GM12875 (cell line): ENCODE data around the gene JCAD.

ENCODE experiments used
- H3K4me3 ChIP-seq: one replicate; pipeline ENCODE4 v1.5.1; 2011; ENCODE audit warnings: low read depth, low read length, control low read depth
- TF ChIP-seq, protein P1 (sequence below): IDR thresholded peaks from 2 replicates; pipeline ENCODE4 v1.5.1; 2011; ENCODE audit warnings: low read depth, mild to moderate bottlenecking, control low read depth, inconsistent platforms, low read length, moderate library complexity, borderline replicate concordance; ENCODE audit not compliant: insufficient read depth

JCAD gene

DNA sequence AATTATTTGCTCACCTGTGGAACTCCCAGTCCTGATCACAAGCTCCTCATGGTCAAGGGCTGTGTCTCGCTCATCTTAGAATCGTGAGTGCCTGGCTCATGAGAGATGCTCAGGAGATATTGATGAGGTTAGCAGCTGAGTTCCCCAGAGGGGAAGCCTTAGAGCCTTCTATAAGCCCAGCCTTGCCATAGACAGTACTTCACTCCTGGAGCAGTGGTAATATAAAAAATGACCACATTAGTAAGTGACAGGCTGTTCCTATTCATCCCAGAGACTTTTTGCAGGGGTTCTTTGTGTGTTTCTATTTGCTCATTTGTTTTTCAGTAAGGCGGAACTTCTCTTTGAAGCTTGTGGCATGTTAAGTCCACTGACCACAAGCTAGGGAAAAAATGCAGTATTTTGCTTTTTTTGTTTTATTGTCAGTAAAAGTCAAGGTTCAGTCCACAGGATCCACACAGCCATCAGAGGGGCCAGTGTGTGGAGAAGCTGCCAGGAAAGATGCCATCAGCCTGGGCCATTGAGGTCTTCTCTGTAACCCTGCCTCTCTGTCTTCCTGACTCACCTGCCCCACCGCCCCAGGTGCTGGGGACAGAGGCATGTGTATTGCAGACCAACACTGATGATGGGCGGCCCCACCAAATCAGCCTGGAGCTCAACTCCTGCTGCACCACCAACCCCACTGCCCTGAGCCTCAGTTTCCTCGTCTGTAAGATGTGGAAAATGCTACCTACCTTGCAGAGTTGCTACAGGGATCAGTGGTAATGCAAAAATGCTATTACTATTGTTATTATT, 36.4 kb upstream of the JCAD start:
- H3K4me3 ChIP-seq: no peak overlapping the region
- TF ChIP-seq, protein P1, sequence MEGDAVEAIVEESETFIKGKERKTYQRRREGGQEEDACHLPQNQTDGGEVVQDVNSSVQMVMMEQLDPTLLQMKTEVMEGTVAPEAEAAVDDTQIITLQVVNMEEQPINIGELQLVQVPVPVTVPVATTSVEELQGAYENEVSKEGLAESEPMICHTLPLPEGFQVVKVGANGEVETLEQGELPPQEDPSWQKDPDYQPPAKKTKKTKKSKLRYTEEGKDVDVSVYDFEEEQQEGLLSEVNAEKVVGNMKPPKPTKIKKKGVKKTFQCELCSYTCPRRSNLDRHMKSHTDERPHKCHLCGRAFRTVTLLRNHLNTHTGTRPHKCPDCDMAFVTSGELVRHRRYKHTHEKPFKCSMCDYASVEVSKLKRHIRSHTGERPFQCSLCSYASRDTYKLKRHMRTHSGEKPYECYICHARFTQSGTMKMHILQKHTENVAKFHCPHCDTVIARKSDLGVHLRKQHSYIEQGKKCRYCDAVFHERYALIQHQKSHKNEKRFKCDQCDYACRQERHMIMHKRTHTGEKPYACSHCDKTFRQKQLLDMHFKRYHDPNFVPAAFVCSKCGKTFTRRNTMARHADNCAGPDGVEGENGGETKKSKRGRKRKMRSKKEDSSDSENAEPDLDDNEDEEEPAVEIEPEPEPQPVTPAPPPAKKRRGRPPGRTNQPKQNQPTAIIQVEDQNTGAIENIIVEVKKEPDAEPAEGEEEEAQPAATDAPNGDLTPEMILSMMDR: no peak

DNA sequence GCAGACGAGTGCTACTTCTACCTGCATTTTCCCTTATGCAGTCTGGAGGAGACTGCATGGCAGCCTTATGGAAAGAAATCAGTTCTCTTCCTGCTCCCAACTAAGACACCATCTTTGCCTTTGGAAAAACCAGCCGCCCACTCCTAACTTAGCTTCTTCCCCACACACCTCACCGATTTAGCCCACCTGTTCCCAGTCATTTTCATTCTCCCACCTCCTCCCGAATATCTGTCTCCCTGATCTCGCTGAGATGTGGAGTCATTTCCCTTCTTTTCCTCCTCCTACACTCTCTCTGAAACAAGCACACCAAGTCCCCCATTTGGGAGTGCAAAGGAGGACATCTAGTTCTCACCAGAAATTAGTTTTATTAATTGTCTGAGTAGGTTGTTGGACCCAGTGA, 35.2 kb upstream of the JCAD start:
- TF ChIP-seq, protein P1: no peak
- H3K4me3 ChIP-seq: no peak overlapping the region

DNA sequence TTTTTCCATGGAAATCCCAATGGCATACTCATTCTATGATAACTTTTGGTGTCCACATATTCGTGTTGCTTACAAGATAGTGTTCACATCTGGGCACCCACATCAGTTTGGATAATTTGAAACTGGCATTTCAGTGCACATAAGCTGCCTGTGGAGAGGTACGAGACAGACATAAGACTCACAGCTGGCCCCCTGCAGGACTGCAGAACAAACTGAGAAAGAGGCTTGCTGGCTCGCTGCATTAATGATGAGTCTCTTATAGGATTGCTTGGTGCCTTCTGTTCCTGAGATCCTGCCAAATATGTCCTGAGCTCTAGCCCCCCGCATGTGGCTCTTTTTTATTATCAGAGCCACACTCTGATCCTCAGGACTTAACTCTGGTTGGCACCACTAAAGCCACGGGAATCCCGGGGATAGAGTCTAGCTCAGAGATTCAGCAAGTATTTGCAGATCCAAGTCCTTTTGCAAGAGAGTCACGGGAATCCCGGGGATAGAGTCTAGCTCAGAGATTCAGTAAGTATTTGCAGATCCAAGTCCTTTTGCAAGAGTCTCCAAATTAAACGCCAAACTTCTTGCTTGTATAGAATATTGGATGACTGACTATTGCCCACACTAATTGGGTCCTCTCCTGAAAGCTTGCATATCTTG, 34.0 kb upstream of the JCAD start:
- H3K4me3 ChIP-seq: no peak overlapping the region
- TF ChIP-seq, protein P1: no peak

DNA sequence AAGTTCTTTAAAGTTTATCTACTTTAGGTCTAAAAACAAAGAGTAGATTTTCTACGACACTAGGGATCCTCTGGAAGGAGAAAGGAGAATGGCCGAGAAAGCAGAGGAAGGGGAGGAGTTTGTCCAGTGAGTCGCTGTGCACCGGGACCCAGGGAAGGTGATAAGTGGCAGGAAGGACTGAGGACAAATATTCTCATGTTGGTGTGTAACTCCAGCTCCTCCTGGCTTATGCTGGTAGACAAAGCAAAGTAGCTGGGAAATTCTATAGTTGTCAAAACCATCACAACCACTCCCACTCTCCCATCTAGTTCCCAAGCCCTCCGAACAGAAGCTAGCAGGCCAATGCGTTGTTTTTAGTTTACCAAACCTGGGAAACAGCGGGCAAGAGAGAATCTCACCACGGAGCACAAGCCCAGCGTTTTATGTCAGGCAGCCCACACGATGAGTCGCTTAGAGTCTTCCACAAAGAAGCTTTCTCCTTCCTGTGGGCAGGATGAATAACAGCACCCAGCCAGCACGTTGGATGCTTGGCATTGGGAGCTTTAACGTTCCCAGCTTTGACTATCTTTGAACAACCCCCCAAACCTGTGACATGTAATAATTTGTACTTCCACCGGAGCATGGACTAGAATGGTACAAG, 32.9 kb upstream of the JCAD start:
- H3K4me3 ChIP-seq: no peak overlapping the region
- TF ChIP-seq, protein P1: no peak

DNA sequence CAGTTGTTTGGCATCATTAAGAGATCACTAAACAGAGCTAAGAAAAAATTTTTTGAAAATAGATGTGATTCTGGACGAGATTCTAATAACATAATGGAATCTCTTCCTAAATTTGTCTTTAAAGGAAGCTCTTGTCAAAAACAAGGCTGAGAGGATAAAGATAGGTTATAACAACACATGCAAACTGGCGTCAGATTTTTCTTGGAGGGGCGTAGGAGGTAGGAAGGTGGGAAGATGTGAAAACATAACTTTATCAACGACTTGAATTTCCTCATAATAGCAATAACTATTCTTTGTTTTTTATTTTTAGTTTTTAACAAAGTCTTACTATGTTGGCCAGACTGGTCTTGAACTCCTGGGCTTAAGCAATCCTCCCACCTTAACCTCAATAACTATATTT, 31.8 kb upstream of the JCAD start:
- no peak overlapping the region for H3K4me3 ChIP-seq
- TF ChIP-seq, protein P1: no peak

DNA sequence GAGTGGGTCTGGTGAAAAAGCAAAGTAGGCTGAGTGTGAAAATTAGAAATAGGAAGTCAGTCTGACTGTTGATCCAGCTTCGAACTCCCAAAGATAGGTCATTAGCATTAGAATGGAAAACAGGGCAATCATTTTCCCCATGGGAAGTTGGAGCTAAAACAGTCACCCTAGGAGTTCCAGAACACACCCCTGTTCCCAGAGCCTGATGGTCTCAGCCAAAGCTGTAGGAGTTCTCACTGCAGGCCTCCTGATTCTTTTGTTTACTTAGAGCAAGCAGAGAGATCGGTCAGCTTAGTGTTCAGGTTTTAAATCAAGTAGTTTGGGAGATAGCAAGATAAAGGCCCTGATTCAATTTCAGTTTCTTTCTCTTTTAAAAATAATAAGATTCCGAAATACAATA, 28.8 kb upstream of the JCAD start:
- TF ChIP-seq, protein P1: no peak
- H3K4me3 ChIP-seq: no peak overlapping the region
